Natural killer cell (primary cell): ENCODE data around the gene PRR36. TPM values are rescaled to one million over a fixed set of nuclear protein-coding genes. Genes with fewer than 3 reads are reported as not detected.

ENCODE experiments used
- ATAC-seq, 3 donors: fragments of 150-1000 bp in 2 of 3; fragments of 200-7000 bp in 1 of 3; cut with Tn5 transposase; 1 replicate in 1 of 3; 2 replicates in 2 of 3; pipeline ENCODE4 v1.10.0; 2021; ENCODE audit warnings: mild to moderate bottlenecking in 2 of 3, moderate library complexity in 2 of 3
- DNase-seq, 2 donors: peaks; one replicate each; pipeline versions ENCODE4 v3.0.0 to v3.0.0-alpha.2; 2013 to 2021; ENCODE audit warnings: mixed read lengths in 1 of 2
- H3K27ac ChIP-seq: one replicate; pipeline ENCODE4 v1.5.1; 2013; ENCODE audit warnings: mild to moderate bottlenecking, low read length
- H3K27me3 ChIP-seq: one replicate; pipeline ENCODE4 v1.6.1; 2013; ENCODE audit warnings: low read length; ENCODE audit not compliant: control insufficient read depth, insufficient read depth
- H3K36me3 ChIP-seq: one replicate; pipeline ENCODE4 v1.6.1; 2013; ENCODE audit warnings: low read length; ENCODE audit not compliant: control insufficient read depth, insufficient read depth
- H3K4me1 ChIP-seq: one replicate; pipeline ENCODE4 v1.6.1; 2013; ENCODE audit warnings: low read length; ENCODE audit not compliant: control insufficient read depth, insufficient read depth
- H3K4me3 ChIP-seq: one replicate; pipeline ENCODE4 v1.5.1; 2013; ENCODE audit warnings: low read length
- H3K9me3 ChIP-seq: one replicate; pipeline ENCODE4 v1.6.1; 2013; ENCODE audit warnings: low read length; ENCODE audit not compliant: control insufficient read depth, insufficient read depth
- H3K27ac Mint-ChIP-seq, 2 donors: one replicate each; pipeline ENCODE4 v1.8.0; 2022; ENCODE audit warnings: mild to moderate bottlenecking in 2 of 2, mixed read lengths in 2 of 2, moderate library complexity in 1 of 2
- H3K27me3 Mint-ChIP-seq, 2 donors: one replicate each; pipeline ENCODE4 v1.8.0; 2022; ENCODE audit warnings: low read depth in 2 of 2, mixed read lengths in 2 of 2
- H3K36me3 Mint-ChIP-seq: one replicate; pipeline ENCODE4 v1.8.0; 2022; ENCODE audit warnings: mixed read lengths
- H3K4me1 Mint-ChIP-seq, 2 donors: one replicate each; pipeline ENCODE4 v1.8.0; 2022; ENCODE audit warnings: mixed read lengths in 2 of 2
- H3K4me3 Mint-ChIP-seq: one replicate; pipeline ENCODE4 v1.8.0; 2022; ENCODE audit warnings: mild to moderate bottlenecking, moderate library complexity, mixed read lengths
- H3K9me3 Mint-ChIP-seq, 2 donors: one replicate each; pipeline ENCODE4 v1.8.0; 2022; ENCODE audit warnings: mixed read lengths in 2 of 2
- WGBS: methylation state at CpG from one replicate; pipeline ENCODE4 v1.1.7; 2013; ENCODE audit warnings: missing lambda C conversion rate; ENCODE audit not compliant: insufficient coverage; 5-methylcytosine and 5-hydroxymethylcytosine counted together
- intact Hi-C: fragments of 100-400 bp; cut with micrococcal nuclease; formaldehyde crosslinking; loops from one replicate; pipeline ENCODE4 v1.14.2; 2022
- total RNA-seq, 4 donors: library from RNA; stranded (reverse); fragments of 120-200 nt in 1 of 4; gene quantifications; one replicate each; pipeline versions ENCODE4 v1.2.3 to v1.2.4, GENCODE V29; 2013 to 2022
- TF ChIP-seq, protein P1 (sequence below): fragments of 200-600 bp; IDR thresholded peaks from one replicate; pipeline ENCODE4 v1.8.0; 2022; ENCODE audit warnings: antibody characterized with exemption

The PRR36 gene
- total RNA-seq, 3 donors from 2014 or later (not counting 1 experiment from before 2014, with no cell fraction given) = 0.11 to 0.13 (median 0.12) TPM

DNA sequence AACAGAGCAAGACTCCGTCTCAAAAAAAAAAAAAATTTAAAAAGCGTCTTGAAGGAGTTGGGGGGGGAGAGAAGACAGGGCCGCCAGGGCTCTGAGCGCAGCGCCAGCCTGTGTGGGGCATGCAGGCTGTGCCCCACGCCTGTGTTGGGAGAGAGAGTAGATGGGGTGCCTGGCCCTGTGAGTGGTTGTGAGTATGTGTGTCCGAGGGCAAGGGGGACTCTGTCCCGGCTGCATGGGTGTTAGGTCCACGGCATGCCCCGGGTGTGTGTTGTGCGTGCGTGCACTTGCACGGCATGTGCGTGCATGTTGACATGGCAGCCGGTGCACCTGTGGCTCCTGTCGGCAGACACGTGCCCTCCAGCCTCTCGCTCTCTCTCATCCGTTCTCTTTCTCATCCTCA, 32.9 kb upstream of the PRR36 start:
- Mint-ChIP-seq H3K4me3 (peak overlapping the region; percentile 49), H3K27ac (peak overlapping the region; percentile 69 to 72)

DNA sequence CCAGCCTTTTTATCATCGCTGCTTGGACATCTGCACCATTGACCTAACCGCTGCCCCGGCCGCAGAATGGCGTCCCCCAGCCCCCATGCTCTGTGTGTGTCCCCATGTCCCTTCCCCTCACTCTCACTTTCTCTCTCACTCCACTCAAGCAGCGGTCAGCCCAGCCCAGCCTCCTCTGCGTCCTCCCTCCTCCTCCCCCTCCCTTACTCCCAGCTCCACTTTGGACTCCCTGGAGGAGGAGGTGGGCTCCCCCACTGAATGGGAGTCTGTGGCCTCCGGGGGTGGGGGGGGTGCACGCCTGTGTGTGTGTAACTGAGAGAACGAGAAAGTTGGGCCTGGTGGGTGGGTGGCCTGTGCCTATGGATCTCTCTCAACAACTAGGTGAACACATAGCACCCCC, 31.7 kb upstream of the PRR36 start:
- Histone ChIP-seq H3K4me3 (no peak overlapping the region), H3K27me3 (no peaks in the 10 kb centered on the region), H3K9me3 (no peaks in the 10 kb centered on the region), H3K36me3 (peaks cover 21% of the 10 kb centered on the region), H3K4me1 (peaks cover 32% of the 10 kb centered on the region), H3K27ac (no peak overlapping the region)
- TF ChIP-seq, protein P1, sequence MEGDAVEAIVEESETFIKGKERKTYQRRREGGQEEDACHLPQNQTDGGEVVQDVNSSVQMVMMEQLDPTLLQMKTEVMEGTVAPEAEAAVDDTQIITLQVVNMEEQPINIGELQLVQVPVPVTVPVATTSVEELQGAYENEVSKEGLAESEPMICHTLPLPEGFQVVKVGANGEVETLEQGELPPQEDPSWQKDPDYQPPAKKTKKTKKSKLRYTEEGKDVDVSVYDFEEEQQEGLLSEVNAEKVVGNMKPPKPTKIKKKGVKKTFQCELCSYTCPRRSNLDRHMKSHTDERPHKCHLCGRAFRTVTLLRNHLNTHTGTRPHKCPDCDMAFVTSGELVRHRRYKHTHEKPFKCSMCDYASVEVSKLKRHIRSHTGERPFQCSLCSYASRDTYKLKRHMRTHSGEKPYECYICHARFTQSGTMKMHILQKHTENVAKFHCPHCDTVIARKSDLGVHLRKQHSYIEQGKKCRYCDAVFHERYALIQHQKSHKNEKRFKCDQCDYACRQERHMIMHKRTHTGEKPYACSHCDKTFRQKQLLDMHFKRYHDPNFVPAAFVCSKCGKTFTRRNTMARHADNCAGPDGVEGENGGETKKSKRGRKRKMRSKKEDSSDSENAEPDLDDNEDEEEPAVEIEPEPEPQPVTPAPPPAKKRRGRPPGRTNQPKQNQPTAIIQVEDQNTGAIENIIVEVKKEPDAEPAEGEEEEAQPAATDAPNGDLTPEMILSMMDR = no peak
- Mint-ChIP-seq H3K27ac (peak overlapping the region; percentile 95 to 99), H3K36me3 (no peaks in the 10 kb centered on the region), H3K9me3 (no peaks in the 10 kb centered on the region), H3K4me3 (peak overlapping the region; percentile 73), H3K4me1 (peaks cover 20 to 47% of the 10 kb centered on the region in 2 donors), H3K27me3 (peaks cover 0 to 3% of the 10 kb centered on the region in 2 donors)
- ATAC-seq = no peak
- 98% methylated on average over 9 of the region's 10 CpGs for WGBS
- no peak for DNase-seq
- intact Hi-C loops = no loop called here

More for the DNA sequence above, 32.9 kb upstream of the PRR36 start:
- Histone ChIP-seq H3K9me3 (no peaks in the 10 kb centered on the region), H3K27me3 (no peaks in the 10 kb centered on the region), H3K36me3 (peaks cover 34% of the 10 kb centered on the region), H3K4me1 (peaks cover 32% of the 10 kb centered on the region), H3K4me3 (no peak overlapping the region), H3K27ac (no peak overlapping the region)
- Mint-ChIP-seq H3K9me3 (no peaks in the 10 kb centered on the region), H3K36me3 (no peaks in the 10 kb centered on the region), H3K27me3 (peaks cover 0 to 3% of the 10 kb centered on the region in 2 donors), H3K4me1 (peaks cover 20 to 47% of the 10 kb centered on the region in 2 donors)
- TF ChIP-seq, protein P1 = no peak
- ATAC-seq (no peak), DNase-seq (no peak)
- intact Hi-C loops = no loop called here
- 96% methylated on average over 19 of the region's 19 CpGs for WGBS

DNA sequence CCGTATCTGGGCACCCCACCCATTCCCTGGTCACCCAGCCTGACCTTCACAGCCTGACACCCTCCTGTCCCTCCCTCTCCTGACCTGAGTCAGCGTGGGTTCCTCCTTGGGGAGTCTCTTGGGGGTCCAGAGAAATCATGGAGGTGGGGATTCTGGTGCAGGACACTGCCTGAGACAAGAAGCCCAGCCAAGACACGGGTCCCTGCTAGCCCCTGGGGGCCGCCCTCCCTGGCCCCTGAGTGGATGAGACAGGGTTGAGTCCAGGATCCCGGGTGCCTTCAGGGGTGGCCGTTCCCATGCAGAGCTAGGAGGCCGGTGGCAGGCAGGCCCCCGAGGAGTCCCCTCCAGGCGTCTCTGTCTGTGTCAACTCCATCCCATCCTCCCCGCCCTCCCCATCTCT, 31.1 kb upstream of the PRR36 start:
- peak overlapping the region; percentile 88 for H3K27ac ChIP-seq
- Mint-ChIP-seq H3K27me3 (peaks cover 0 to 3% of the 10 kb centered on the region in 2 donors), H3K27ac (peak overlapping the region; percentile 95 to 99), H3K4me1 (peaks cover 20 to 47% of the 10 kb centered on the region in 2 donors), H3K9me3 (no peaks in the 10 kb centered on the region), H3K4me3 (peak overlapping the region; percentile 91), H3K36me3 (no peaks in the 10 kb centered on the region)
- H3K4me1 ChIP-seq = peaks cover 32% of the 10 kb centered on the region
- DNase-seq (peak; percentile 15 to 21), ATAC-seq (no peak)
- peaks cover 15% of the 10 kb centered on the region for H3K36me3 ChIP-seq
- H3K27me3 ChIP-seq = no peaks in the 10 kb centered on the region
- TF ChIP-seq, protein P1 = no peak
- H3K4me3 ChIP-seq = no peak overlapping the region
- no peaks in the 10 kb centered on the region for H3K9me3 ChIP-seq
- WGBS = 92% methylated on average over 10 of the region's 10 CpGs
- intact Hi-C loops = no loop called here
